Gastrocnemius medialis (tissue), 4 donors: ENCODE measurements around the gene SLC10A7.

Experiments
- CTCF ChIP-seq, 5 experiments: fragments of 450-650 bp in 3 of 5; fragments of 200-600 bp in 2 of 5; sonication (generic) in 2 of 5; IDR thresholded peaks in 4 of 5; conservative IDR thresholded peaks in 1 of 5; 1 replicate in 4 of 5; 2 replicates in 1 of 5; pipeline ENCODE4 v1.5.1; 2016 to 2019; ENCODE audit warnings: antibody characterized with exemption in 5 of 5, mild to moderate bottlenecking in 3 of 5, moderate library complexity in 3 of 5
- POLR2A ChIP-seq, 2 donors: fragments of 450-650 bp; IDR thresholded peaks; one replicate each; pipeline ENCODE4 v1.6.1; 2017; ENCODE audit warnings: antibody characterized with exemption in 2 of 2, mild to moderate bottlenecking in 2 of 2, moderate library complexity in 2 of 2

- no peak for TF ChIP-seq CTCF (IDR thresholded peaks at IDR 0.05 in 4 of 5, conservative IDR thresholded peaks at IDR 0.05 in 1 of 5)
- no peak for TF ChIP-seq POLR2A (IDR thresholded peaks at IDR 0.05)
Measured at GRCh38 chr4:146522869-146523205, 1.1 kb upstream of the SLC10A7 start.
